B cell (primary cell): ENCODE results near the gene MEOX2.

Source experiments
- EZH2 ChIP-seq: IDR thresholded peaks from 2 replicates; pipeline ENCODE4 v1.6.1; 2012; ENCODE audit warnings: borderline replicate concordance, low read depth, mild to moderate bottlenecking, moderate library complexity, low read length; ENCODE audit not compliant: insufficient read depth, poor library complexity, severe bottlenecking
- TF ChIP-seq, protein P1 (sequence below): fragments of 200-600 bp; IDR thresholded peaks from one replicate; pipeline ENCODE4 v1.8.0; 2022; ENCODE audit warnings: antibody characterized with exemption, mild to moderate bottlenecking

DNA sequence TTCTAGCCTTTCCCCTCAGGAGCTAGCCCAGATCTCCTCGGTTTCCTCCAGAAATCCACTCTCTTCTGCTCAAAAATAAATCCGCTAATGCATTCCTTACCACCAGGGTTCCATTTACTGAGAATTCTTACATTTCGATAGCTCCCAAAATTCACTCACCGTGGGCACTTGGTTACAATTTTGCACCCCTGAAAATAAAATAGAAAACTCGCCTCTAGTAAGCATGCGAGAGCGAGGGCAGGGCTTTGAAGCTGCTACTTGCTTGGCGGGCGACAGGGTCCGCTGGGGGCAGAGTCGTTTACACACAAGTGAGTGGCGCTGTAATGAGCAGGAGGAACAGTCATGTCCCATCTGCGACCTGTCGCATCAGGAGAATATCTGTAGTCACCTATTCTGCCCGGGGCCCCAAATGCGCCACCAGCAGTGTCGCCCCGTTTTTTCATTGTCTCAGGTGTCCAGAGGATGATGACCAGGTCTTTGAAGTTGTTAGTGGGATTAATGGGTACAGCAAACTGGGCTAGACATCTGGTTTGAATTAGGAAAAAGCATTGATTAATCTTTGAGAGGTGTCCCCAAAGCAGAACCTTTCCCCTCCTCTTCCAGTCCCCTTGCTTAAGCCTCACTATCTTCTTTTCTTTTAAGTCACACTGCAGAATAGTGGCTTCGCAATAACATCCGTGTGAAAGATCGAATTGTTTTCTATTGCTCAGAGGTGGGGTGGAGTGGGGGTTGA lies 1.2 kb upstream of the MEOX2 start:
- TF ChIP-seq, protein P1, sequence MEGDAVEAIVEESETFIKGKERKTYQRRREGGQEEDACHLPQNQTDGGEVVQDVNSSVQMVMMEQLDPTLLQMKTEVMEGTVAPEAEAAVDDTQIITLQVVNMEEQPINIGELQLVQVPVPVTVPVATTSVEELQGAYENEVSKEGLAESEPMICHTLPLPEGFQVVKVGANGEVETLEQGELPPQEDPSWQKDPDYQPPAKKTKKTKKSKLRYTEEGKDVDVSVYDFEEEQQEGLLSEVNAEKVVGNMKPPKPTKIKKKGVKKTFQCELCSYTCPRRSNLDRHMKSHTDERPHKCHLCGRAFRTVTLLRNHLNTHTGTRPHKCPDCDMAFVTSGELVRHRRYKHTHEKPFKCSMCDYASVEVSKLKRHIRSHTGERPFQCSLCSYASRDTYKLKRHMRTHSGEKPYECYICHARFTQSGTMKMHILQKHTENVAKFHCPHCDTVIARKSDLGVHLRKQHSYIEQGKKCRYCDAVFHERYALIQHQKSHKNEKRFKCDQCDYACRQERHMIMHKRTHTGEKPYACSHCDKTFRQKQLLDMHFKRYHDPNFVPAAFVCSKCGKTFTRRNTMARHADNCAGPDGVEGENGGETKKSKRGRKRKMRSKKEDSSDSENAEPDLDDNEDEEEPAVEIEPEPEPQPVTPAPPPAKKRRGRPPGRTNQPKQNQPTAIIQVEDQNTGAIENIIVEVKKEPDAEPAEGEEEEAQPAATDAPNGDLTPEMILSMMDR, result no peak
- TF ChIP-seq EZH2, result no peak
